Neural progenitor cell (in vitro differentiated cells): ENCODE results near the gene PPP1R13L. TPM values are rescaled to one million over a fixed set of nuclear protein-coding genes. Genes with fewer than 3 reads are reported as not detected.

Experiments
- DNase-seq: peaks from one replicate; pipeline ENCODE4 v3.0.0-alpha.2; 2016; ENCODE audit warnings: low spot score
- H2AFZ ChIP-seq: fragments of 200-600 bp; sonication (generic); replicated peaks from 2 replicates; pipeline ENCODE4 v1.6.1; 2016; ENCODE audit warnings: antibody characterized with exemption
- H3F3A ChIP-seq: fragments of 200-600 bp; sonication (generic); 2 replicates; pipeline ENCODE4 v1.6.1; 2016; ENCODE audit warnings: antibody characterized with exemption, low read depth
- H3K27ac ChIP-seq: fragments of 200-600 bp; sonication (generic); 2 replicates; pipeline ENCODE4 v1.5.1; 2016; ENCODE audit warnings: mild to moderate bottlenecking
- H3K27me3 ChIP-seq: fragments of 200-600 bp; sonication (generic); 2 replicates; pipeline ENCODE4 v1.6.1; 2016; ENCODE audit warnings: mild to moderate bottlenecking, moderate library complexity
- H3K36me3 ChIP-seq: fragments of 200-600 bp; sonication (generic); 2 replicates; pipeline ENCODE4 v1.5.1; 2016
- H3K4me1 ChIP-seq: fragments of 200-600 bp; sonication (generic); 2 replicates; pipeline ENCODE4 v1.6.1; 2016; ENCODE audit warnings: mixed run types
- H3K4me2 ChIP-seq: fragments of 200-600 bp; sonication (generic); 2 replicates; pipeline ENCODE4 v1.6.1; 2016
- H3K4me3 ChIP-seq: fragments of 200-600 bp; sonication (generic); 2 replicates; pipeline ENCODE4 v1.5.1; 2016
- H3K79me2 ChIP-seq: fragments of 200-600 bp; sonication (generic); 2 replicates; pipeline ENCODE4 v1.6.1; 2016; ENCODE audit warnings: low read depth
- H3K9ac ChIP-seq: fragments of 200-600 bp; sonication (generic); 2 replicates; pipeline ENCODE4 v1.6.1; 2016
- H3K9me3 ChIP-seq: fragments of 200-600 bp; sonication (generic); 2 replicates; pipeline ENCODE4 v1.5.1; 2016; ENCODE audit warnings: low read depth
- H4K20me1 ChIP-seq: fragments of 200-600 bp; sonication (generic); 2 replicates; pipeline ENCODE4 v1.6.1; 2016; ENCODE audit warnings: low read depth
- H3K27ac Mint-ChIP-seq: 3 replicates; pipeline ENCODE4 v1.8.0; 2021; ENCODE audit warnings: mixed read lengths
- H3K27me3 Mint-ChIP-seq: 2 replicates; pipeline ENCODE4 v1.8.0; 2022; ENCODE audit warnings: low read depth, mild to moderate bottlenecking, inconsistent platforms, moderate library complexity, mixed read lengths; ENCODE audit not compliant: insufficient read depth
- H3K36me3 Mint-ChIP-seq: 3 replicates; pipeline ENCODE4 v1.8.0; 2021; ENCODE audit warnings: mixed read lengths
- H3K4me1 Mint-ChIP-seq: 3 replicates; pipeline ENCODE4 v1.8.0; 2021; ENCODE audit warnings: mixed read lengths
- H3K4me3 Mint-ChIP-seq: 3 replicates; pipeline ENCODE4 v1.8.0; 2021; ENCODE audit warnings: mild to moderate bottlenecking, moderate library complexity, mixed read lengths
- H3K9me3 Mint-ChIP-seq: 3 replicates; pipeline ENCODE4 v1.8.0; 2020; ENCODE audit warnings: mixed read lengths
- EZH2 ChIP-seq: fragments of 200-600 bp; sonication (generic); IDR thresholded peaks from 2 replicates; pipeline ENCODE4 v1.6.1; 2017; ENCODE audit warnings: antibody characterized with exemption, mild to moderate bottlenecking, moderate library complexity
- EZH2phosphoT487 ChIP-seq: fragments of 200-600 bp; sonication (generic); IDR thresholded peaks from 2 replicates; pipeline ENCODE4 v1.6.1; 2017; ENCODE audit warnings: antibody characterized with exemption
- total RNA-seq: library from RNA; depleted of rRNA; stranded (reverse); fragments of >200 nt; gene quantifications from 2 replicates; pipeline ENCODE4 v1.2.3, GENCODE V29; 2015; ENCODE audit warnings: low replicate concordance
- TF ChIP-seq, protein P1 (sequence below): fragments of 200-600 bp; sonication (generic); IDR thresholded peaks from 2 replicates; pipeline ENCODE4 v1.5.1; 2017; ENCODE audit warnings: antibody characterized with exemption, mild to moderate bottlenecking

The PPP1R13L gene
- total RNA-seq, 1 donor from 2014 or later: 2.9 TPM

DNA sequence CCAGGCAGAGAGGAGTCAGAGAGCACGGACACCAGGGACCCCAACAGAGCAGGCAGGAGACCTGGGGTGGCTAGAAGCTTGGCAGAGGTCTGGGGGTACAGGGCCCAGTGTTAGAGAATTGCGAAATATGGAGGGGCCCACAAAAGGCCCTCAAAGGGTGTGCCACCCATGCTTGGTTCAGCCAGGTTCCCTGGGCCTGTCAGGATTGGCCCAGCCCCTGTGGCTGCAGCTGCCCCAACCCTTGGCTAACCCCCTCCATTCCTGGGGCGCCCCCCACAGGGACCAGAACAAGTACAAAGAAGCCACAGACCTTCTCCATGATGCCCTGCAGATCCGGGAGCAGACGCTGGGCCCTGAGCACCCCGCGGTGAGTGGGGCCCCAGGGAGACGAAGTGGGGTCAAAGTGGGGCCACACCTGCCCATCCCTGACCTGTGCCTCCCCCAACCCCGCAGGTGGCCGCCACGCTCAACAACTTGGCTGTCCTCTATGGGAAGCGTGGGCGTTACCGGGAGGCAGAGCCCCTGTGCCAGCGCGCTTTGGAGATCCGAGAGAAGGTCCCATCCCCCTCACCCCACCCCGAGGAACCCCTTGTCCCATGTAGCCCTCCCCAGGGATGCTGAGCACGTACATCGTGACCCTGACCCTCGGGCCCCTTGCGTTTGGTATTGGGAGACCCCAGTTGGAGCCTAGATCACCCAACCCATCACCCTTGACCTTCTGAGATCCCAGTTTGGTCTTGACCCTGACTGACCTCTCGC lies 56.3 kb downstream of the PPP1R13L start:
- H3K27ac Mint-ChIP-seq: no peak overlapping the region
- no peaks in the 10 kb centered on the region for H3K9me3 Mint-ChIP-seq
- DNase-seq: no peak
- no peaks in the 10 kb centered on the region for H3K36me3 ChIP-seq
- peaks cover 16% of the 10 kb centered on the region for H3K27me3 ChIP-seq
- H3K79me2 ChIP-seq: no peaks in the 10 kb centered on the region
- no peak overlapping the region for H3K9ac ChIP-seq
- H3K36me3 Mint-ChIP-seq: peaks cover 10% of the 10 kb centered on the region
- H3K4me1 Mint-ChIP-seq: peaks cover 4% of the 10 kb centered on the region
- no peak overlapping the region for H3K4me3 ChIP-seq
- H3K27ac ChIP-seq: no peak overlapping the region
- peaks cover 10% of the 10 kb centered on the region for H3K27me3 Mint-ChIP-seq
- peak overlapping the region; percentile 12 for H3K4me3 Mint-ChIP-seq
- no peak overlapping the region for H2AFZ ChIP-seq
- H3K9me3 ChIP-seq: no peaks in the 10 kb centered on the region
- no peak overlapping the region for H3K4me2 ChIP-seq
- H4K20me1 ChIP-seq: peaks cover 7% of the 10 kb centered on the region
- no peaks in the 10 kb centered on the region for H3F3A ChIP-seq
- TF ChIP-seq EZH2: no peak
- no peak for TF ChIP-seq EZH2phosphoT487
- TF ChIP-seq, protein P1, sequence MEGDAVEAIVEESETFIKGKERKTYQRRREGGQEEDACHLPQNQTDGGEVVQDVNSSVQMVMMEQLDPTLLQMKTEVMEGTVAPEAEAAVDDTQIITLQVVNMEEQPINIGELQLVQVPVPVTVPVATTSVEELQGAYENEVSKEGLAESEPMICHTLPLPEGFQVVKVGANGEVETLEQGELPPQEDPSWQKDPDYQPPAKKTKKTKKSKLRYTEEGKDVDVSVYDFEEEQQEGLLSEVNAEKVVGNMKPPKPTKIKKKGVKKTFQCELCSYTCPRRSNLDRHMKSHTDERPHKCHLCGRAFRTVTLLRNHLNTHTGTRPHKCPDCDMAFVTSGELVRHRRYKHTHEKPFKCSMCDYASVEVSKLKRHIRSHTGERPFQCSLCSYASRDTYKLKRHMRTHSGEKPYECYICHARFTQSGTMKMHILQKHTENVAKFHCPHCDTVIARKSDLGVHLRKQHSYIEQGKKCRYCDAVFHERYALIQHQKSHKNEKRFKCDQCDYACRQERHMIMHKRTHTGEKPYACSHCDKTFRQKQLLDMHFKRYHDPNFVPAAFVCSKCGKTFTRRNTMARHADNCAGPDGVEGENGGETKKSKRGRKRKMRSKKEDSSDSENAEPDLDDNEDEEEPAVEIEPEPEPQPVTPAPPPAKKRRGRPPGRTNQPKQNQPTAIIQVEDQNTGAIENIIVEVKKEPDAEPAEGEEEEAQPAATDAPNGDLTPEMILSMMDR: no peak
- no peaks in the 10 kb centered on the region for H3K4me1 ChIP-seq

DNA sequence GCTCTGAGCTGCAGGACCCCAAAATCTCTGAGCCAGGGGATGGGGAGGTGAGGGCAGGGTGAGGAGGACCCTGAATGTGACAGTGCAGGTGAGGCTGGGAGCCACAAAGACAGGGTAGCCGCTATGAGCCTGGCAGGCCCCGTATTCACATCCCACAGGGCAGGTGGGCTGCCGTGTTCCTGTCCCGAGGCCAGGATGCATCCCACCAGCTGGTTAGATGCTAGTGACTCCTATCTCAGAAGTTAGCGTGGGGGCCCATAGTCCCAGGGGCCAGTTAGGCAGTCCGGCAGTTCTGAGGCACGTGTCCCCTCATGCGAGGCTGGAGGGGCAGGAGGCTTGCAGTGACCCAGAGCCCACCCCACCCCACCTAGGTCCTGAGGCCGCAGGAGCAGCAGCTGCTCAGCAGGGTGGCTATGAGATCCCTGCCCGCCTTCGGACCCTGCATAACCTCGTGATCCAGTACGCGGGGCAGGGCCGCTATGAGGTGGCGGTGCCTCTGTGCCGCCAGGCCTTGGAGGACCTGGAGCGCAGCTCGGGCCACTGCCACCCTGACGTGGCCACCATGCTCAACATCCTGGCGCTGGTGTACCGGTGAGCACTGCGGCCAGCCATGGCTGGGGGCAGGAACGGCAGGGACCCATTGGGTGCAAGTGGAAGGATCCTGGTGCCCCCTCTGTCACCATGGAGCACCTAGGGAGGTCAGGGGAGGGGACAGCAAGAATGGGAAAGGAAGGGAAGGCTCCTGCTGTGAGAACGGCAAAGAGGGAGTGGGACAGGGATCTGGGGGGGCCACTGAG lies 57.1 kb downstream of the PPP1R13L start:
- no peaks in the 10 kb centered on the region for H3K9me3 Mint-ChIP-seq
- Histone ChIP-seq H3K79me2 (no peaks in the 10 kb centered on the region), H3K36me3 (no peaks in the 10 kb centered on the region), H3K27me3 (peaks cover 24% of the 10 kb centered on the region), H4K20me1 (peaks cover 7% of the 10 kb centered on the region), H3K4me1 (no peaks in the 10 kb centered on the region), H2AFZ (no peak overlapping the region), H3F3A (no peaks in the 10 kb centered on the region), H3K27ac (no peak overlapping the region), H3K9me3 (no peaks in the 10 kb centered on the region), H3K4me3 (no peak overlapping the region), H3K9ac (no peak overlapping the region), H3K4me2 (no peak overlapping the region)
- peaks cover 6% of the 10 kb centered on the region for H3K36me3 Mint-ChIP-seq
- H3K4me3 Mint-ChIP-seq: no peak overlapping the region
- no peak overlapping the region for H3K27ac Mint-ChIP-seq
- H3K27me3 Mint-ChIP-seq: peaks cover 8% of the 10 kb centered on the region
- peaks cover 4% of the 10 kb centered on the region for H3K4me1 Mint-ChIP-seq
- no peak for DNase-seq
- TF ChIP-seq, protein P1: no peak

DNA sequence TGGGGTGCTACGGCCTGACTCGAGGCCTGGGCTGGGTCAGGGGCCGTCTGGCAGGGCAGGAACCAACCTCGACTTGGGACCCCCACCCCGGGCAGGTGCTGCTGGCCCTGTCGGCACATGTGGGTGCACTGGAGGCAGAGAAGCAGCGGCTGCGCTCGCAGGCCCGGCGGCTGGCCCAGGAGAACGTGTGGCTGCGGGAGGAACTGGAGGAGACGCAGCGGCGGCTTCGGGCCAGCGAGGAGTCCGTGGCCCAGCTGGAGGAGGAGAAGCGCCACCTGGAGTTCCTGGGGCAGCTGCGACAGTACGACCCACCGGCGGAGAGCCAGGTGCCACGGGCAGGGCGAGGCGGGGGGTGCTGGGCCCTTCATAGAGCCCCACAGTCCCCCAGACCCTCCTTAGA lies 58.4 kb downstream of the PPP1R13L start:
- Histone ChIP-seq H3K4me1 (no peaks in the 10 kb centered on the region), H3K4me2 (no peak overlapping the region), H2AFZ (no peak overlapping the region), H3K9ac (no peak overlapping the region), H3K4me3 (no peak overlapping the region), H4K20me1 (peaks cover 7% of the 10 kb centered on the region), H3F3A (peaks cover under 1% of the 10 kb centered on the region), H3K27ac (no peak overlapping the region), H3K27me3 (peaks cover 37% of the 10 kb centered on the region), H3K79me2 (no peaks in the 10 kb centered on the region), H3K36me3 (no peaks in the 10 kb centered on the region), H3K9me3 (no peaks in the 10 kb centered on the region)
- H3K4me3 Mint-ChIP-seq: no peak overlapping the region
- H3K4me1 Mint-ChIP-seq: peaks cover 4% of the 10 kb centered on the region
- TF ChIP-seq, protein P1: no peak
- TF ChIP-seq EZH2 (no peak), EZH2phosphoT487 (no peak)
- peaks cover 8% of the 10 kb centered on the region for H3K27me3 Mint-ChIP-seq
- H3K9me3 Mint-ChIP-seq: no peaks in the 10 kb centered on the region
- peaks cover 4% of the 10 kb centered on the region for H3K36me3 Mint-ChIP-seq
- no peak overlapping the region for H3K27ac Mint-ChIP-seq
- peak; percentile 32 for DNase-seq
